Measurements from ENCODE around the gene FXYD3.
"Not testable (repeated sequence)": the region's sequence is repeated elsewhere in the genome, so short reads cannot be mapped to it uniquely, and the experiment has no call there.

The FXYD3 gene

GRCh38 chr19:35125749-35126623, 10.4 kb downstream of the FXYD3 start:
- no peak for DNase-seq

- no peak for DNase-seq
Observed at GRCh38 chr19:35126624-35126959, 11.0 kb downstream of the FXYD3 start.

GRCh38 chr19:35127871-35128270, 12.2 kb downstream of the FXYD3 start:
- no peak for DNase-seq

GRCh38 chr19:35128398-35129057, 12.9 kb downstream of the FXYD3 start:
- no peak for DNase-seq

GRCh38 chr19:35129724-35130274, 14.2 kb downstream of the FXYD3 start:
- not testable (repeated sequence) for DNase-seq

DNA sequence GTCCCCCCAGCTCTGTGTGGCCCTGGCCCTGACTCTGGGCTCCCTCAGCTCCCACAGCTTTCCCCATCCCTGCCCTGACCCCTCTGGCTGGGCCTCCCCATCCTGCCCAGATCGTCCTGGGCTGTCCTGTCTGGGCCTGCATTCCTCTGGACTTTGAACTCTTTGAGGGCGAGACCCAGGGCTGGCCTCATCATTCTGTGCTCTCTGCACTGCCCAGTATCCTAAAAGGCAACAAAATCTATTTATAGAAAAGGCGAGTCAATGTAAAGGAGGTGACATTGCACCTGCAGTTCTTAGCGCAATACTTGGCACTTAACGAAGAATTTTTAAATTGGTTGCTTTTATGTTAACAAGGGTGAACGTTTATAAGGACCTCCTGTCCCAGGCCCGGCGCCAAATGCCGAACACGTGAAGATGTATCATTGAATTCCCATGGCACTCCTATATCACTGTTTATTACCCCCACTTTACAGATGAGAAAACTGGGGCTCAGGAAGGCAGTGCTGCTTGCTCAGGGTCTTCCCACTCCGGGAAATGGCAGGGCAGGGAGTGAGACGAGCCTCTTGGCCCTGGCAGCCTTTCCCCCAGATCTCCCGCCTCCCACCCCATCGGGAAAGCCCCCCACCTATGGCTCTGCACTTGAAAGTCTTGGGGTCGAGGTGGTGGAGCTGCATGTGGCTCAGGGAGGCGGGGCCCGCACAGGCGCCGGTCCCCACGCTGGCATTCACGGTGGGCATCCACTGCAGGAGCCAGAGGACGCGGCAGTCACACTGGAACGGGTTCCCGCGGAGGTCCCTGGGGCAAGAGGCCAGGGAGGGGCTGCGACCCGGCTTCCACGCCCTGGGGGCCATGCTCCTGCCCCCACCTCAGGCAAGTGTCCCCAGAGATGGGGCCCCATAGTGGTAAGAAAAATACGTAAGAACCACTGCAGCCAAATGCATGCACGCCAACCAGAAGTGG, 15.4 kb downstream of the FXYD3 start:
- no peak for DNase-seq

GRCh38 chr19:35132254-35132653, 16.6 kb downstream of the FXYD3 start:
- DNase-seq: no peak

DNA sequence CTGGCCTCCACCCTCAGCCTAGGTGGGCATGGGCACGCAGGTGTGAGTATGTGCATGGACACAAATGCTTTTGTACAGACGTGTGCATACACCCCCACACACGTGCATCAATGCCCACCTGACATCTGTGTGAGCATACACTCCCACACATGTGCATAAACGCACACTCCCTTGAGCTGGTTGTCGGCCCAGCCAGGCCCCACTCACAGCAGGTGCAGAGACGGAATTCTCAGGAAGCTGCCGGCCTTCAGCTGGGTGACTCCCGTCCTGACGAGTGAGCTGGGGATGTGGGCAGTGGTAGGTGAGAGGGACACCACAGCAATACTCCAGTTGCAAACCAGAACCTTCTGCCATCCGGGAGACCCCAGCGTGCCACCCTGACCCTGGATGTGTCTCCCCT, 18.2 kb downstream of the FXYD3 start:
- DNase-seq: no peak

GRCh38 chr19:35134601-35135242, 19.1 kb downstream of the FXYD3 start, which contains the start of gene LGI4:
Gene LGI4, minus strand, starts transcription at chr19:35135059. Its CDS starts 379 bp downstream, at chr19:35134680.
- DNase-seq: no peak

DNA sequence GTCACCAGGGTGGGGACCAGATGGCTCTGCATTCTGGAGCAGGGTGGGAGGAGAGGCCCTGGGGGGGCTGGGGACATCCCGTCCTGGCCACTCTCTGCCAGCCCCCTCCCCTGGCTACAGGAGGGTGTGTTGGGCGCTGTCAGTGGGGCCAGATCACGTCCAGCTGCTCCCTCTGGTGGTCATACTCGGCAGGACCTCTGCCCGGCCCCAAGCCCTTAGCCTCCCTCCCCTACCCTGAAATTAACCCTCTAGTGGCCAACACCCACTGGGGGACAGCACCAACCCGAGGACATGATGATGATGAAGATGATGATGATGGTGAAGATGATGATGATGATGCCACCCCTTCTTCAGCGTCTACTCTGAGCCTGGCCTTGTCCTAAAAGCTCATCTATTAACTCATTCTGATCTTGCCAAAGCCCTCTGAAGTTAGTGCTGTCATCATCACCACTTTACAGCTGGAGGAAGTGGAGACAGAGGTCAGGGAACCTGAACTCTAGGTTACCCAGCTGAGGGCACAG, 19.8 kb downstream of the FXYD3 start:
- DNase-seq: peak; percentile 55

DNA sequence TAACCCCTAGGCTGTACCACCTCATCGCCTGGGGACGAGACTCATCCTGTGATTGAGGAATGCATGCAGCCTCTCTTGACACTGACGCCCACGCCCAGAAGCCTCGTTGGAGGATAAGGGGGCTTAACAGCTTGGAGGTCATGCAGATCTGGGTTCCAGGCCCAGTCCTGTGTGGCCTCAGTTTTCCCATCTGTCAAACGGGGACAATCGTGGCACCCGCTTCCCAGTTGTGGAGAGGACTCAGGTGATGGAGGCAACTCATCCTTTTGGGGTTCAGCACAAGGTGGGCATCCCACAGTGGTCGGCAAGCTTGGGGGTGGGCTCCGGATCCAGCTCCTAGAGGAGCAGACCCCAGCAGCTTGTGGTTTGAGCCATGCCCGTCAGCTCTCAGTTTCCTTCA, 20.6 kb downstream of the FXYD3 start:
- no peak for DNase-seq

- no peak for DNase-seq
Observed at GRCh38 chr19:35136977-35137702, 21.5 kb downstream of the FXYD3 start.

DNA sequence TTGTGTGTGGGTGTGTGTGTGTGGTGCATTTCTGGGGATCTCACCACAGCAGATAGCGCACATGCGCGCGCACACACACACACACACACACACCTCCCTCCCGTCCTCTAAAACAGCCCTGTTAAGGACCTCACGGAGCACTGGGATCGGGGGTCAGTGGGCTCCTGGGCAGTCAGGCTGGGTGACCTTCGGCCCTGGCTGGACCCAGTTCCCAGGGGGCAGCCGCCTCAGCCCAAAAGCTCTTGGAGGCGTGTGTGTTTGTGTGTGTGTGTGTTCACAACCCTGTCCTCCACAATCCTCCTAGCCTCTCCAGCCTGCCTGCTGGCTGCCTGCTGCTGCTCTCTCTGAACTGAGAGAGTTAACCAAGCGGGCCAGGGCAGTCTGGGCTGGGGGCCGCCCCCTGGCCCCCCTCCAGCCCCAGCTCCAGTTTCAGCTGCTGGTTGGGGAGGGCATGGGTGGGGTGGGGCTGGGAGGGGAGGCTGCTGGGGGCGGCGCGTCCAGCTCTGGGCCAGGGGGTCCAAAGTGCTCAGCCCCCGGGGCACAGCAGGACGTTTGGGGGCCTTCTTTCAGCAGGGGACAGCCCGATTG, 22.8 kb downstream of the FXYD3 start, which contains the start of gene FXYD1:
TSS of gene FXYD1 (plus strand) at position 520 of the 588 bp plus-strand sequence. CDS start 1,256 bp downstream, outside the sequence.
- no peak for DNase-seq

- peak; percentile 51 for DNase-seq
Observed at GRCh38 chr19:35140207-35140961, 24.8 kb downstream of the FXYD3 start.

DNA sequence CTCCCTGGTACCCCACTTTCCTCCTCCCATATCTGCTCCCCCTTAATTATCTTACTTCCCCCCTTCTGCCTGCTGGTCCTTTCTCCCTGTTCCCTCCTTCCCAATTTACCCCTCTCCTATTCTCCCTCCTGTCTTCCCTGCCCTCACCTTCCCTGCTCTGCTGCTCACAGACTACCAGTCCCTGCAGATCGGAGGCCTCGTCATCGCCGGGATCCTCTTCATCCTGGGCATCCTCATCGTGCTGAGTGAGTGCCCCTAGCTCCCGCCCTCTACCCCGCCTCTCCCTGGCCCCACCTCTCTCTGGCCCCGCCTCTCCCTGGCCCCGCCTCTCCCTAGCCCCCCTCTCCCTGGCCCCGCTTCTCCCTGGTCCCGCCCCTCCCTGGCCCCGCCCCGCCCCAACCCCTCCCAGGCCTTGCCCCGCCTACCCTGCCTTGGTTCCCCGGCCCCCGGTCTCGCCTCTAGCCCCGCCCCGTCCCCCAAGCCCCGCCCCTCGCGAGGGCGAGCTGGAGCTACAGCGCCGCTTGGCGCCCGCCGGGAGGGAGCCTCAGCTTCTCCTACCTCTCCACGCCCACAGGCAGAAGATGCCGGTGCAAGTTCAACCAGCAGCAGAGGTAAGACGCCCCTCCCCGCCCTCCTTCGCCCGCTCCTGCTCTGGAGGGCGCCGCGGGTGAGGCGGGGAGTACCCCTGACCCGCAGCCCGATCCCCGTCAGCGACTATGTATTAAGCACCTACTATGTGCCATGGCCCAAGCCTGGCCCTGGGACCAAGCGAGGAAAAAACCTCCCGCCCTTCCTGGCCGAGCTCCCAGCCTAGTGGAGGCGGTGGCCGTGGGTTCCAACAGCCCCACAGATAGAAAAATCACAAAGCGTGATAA, 25.6 kb downstream of the FXYD3 start:
- DNase-seq: peak; percentile 90

DNA sequence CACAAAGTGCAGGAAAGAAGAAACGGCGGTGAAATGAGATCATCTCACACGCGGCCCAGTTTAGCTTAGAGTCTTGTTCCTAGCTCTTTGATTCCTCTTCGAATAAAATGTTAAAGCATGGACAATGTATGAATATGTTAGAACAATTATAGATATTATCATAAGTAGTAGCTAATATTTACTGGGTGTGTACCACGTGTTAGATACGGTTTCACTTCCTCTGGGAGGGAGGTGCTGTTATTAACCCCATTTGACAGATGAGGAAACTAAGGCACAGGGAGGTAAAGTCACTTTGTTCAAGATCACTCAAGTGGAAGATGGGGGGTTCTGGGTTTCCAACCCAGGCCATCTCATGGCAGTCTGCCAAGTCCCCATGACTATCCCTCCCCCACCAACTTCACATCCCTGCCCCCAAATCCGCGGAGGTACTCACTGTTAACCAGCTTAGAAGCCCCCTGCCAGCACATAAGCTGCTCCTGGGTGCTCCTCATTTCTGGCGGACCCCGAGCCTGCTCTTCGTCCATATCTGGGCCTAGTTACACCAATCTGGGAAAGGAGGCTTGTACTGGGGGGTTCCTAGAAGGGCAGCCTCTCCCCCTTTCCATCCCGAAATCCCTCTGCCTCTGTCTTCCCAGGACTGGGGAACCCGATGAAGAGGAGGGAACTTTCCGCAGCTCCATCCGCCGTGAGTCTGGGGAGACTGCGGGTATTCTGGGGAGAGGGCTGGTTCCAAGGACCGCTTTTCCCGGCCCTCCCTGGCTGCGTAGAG, 26.4 kb downstream of the FXYD3 start:
- DNase-seq: no peak

DNA sequence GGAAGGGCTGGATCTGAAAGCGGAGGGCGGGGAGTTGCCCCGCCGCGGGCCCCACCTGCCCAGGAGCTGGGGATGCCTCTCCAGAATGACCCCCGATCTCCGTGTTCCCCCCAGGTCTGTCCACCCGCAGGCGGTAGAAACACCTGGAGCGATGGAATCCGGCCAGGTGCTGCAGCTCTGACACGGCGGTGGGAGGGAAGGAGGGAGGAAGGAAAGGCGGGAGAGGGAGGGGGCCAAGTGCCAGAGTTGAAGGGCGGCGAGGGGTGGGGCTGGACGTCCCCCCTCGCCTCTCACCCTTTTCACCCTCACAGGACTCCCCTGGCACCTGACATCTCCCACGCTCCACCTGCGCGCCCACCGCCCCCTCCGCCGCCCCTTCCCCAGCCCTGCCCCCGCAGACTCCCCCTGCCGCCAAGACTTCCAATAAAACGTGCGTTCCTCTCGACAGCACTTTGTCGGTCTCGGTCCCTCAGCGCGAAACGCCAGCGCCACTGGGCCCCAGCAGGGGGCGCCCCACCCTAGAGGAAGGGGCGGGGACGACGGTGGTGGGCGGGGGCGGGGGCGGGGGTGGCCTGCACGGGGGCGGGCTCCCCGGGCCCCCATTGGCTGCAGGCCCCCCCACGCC, 27.1 kb downstream of the FXYD3 start:
- peak; percentile 69 for DNase-seq

All from NCI-H2171 treated with DMSO at 0.1 percent for 48 hours (cell line).